SW 1271 (cell line): ENCODE data around the gene PIP4K2B.
"Not testable (repeated sequence)": the region's sequence is repeated elsewhere in the genome, so short reads cannot be mapped to it uniquely, and the experiment has no call there.

ENCODE experiments used
- DNase-seq, 2 experiments: peaks; one replicate each; lab custom pipeline; 2025; lab: John Stamatoyannopoulos, UW

The PIP4K2B gene

DNA sequence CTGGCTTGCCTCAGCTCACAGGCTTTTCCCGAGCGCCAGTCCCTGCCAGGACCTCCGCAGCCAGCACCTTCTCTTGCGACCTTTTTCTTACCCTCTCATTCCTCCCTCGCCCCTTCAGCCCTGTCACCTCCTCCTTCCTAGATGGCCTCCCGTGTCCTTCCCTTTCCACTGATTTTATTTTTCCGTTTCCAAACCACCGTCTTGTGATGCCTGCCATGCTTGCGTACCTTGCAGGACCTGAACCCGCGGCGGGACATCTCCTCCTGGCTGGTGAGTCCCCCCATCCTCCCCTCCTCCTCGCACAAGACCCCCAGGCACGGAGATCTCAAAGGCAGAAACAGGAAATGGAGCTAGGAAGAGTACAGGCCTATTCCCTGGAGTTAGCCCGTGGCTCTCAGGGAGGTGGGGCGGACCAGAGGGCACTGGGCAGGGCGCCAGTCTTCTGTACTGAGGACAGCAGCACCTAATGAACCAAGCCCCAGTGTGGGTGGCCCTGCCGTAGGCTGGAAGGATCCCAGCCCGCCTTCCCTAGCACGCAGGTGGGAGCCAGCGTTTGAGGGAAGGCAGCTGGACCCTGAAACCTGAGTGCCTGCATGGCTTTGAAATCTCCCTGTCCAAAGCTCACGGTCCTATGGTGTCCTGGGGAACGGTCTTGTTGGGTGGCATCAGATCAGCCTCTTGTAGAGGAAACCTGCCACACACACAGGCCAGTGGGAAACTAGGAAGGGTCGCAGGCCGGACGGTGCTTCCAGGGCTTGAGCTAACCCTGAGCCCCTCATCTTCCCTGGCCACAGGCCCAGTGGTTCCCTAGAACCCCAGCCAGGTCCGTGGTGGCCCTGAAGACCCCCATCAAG, 68.6 kb downstream of the PIP4K2B start:
- DNase-seq = peak in 1 of 2 experiments; percentile 62

DNA sequence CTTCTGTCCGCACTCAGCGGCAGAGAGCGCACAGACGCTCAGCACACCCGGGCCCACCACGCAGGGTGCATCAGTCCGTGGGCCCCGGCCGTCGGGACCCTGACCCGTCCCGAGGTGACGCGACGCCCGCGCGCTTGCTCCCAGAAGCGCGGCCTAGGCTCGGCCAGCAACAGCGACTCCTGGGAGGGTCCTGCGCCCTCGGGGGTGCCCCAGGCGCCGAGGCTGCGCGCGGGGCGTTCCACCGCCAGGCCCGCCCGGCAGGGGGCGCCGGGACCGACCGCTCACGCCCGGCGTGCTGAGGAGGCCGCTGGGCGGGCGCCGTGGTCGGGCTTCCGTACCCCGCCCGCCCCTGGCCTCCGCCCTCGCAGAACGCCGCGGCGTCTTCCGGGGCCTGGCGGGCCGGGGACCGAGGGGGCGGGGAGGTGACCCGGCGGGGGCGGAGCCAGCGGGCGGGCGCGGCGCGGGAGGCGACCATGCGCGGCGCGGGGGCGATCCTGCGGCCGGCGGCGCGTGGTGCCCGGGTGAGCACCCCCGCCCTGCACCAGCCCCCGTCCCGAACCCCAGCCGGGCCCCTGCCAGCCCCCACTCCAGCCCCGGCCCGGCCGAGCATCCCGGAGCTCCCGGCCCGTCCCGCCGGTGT, 69.3 kb downstream of the PIP4K2B start, which contains the start of gene CISD3:
Gene CISD3, plus strand, starts transcription at position 456 of the 640 bp plus-strand sequence. Its CDS starts 18 bp downstream, at position 474.
- peak; percentile 76 to 77 for DNase-seq

DNA sequence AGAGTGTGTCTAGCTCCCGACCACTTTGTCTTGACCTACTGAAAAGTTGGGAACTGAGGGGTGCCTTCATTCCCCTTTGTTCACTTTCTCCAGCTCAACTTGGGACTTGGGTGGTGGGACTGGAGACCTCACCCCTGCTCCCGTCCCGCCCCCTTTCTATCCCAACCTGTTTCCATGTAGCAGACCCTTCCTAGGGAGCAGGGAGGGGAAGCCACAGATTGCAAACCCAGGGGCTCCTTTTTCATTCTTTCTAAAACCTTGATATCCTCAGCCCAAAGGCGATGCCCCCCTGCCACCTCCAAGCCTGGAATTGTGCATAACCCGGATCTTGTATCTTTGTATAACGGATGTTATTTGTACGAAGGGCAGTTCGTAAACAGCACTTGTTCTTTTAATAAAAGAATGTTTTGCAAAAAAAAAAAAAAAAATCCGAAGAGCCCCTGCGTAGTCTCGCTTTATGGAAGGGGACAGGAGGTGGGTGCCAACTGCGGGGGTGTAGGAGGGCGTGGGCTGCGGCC, 69.9 kb downstream of the PIP4K2B start:
- DNase-seq = no peak

DNA sequence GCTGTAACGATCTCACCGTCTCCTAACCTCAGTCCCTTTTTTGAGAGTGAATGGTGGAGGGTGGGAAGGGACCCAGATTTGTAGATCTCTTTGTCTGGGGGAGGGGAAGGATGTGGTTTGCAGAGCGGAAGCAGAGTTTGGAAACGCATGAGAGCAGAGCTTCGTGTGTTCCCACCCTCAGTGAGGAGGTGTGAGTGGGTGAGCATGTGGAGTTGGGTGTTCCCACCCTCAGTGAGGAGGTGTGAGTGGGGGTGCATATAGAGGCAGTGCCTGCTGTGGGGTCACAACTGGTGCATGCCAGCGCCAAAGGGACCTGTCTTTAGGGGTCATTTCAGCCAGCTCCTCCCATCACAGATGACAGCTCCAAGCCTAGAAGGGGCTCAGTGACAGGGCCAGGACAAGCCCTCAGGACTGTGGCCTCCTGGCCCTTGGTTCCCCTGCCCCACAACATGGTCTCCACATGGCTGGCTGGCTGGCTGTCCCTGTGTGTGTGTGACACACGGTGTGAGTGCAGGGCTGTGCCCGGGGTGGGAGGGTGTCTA, 71.0 kb downstream of the PIP4K2B start:
- DNase-seq = no peak

DNA sequence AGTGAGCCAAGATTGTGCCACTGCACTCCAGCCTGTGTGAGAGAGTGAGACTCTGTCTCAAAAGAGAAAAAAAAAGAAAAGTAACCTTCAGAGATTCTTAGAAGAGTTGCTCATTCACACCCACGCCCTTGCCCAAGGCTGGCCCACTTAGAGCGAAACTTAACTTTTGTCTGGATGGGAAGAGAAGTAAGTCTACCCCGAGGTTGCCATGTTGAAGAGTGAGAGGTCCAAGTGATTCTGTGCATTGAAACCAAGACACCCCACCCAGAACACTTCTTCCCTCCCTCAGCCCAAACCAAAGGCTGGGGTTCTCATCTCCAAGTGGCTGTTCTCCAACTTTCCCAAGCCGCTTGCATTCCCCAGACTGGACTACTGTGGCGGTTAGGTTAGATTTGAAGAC, 71.6 kb downstream of the PIP4K2B start:
- DNase-seq = no peak

GRCh38 chr17:38726145-38726544, 73.2 kb downstream of the PIP4K2B start:
- DNase-seq = not testable (repeated sequence)

DNA sequence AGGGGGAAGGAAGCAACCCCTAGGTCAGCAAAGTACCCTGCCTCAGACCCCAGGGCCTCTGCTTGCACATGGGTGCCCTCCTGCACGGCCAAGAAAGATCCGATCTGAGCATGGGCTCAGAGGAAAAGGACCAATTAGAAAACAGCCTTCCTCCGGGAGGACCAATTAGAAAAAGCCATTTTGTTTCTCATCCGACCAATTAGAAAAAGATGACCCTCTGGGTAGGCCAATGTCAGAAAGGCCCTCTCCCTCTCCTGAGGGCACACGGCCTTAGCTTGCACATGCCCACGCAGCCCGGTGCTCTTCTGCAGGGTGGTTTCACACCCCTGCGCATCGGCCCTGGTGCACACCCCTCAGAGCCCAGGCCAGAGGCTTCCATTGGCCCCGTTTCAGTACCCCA, 74.3 kb downstream of the PIP4K2B start:
- DNase-seq = no peak

GRCh38 chr17:38724337-38724988, 74.9 kb downstream of the PIP4K2B start:
- DNase-seq = no peak

DNA sequence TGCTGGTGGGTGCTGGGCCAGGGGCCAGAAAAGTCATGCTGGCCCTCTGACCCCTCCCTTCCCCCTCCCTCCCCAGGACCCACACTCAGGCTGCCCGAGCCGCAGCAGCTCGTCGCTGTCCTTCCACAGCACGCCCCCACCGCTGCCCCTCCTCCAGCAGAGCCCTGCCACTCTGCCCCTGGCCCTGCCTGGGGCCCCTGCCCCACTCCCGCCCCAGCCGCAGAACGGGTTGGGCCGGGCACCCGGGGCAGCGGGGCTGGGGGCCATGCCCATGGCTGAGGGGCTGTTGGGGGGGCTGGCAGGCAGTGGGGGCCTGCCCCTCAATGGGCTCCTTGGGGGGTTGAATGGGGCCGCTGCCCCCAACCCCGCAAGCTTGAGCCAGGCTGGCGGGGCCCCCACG, 77.6 kb downstream of the PIP4K2B start:
- DNase-seq = no peak

DNA sequence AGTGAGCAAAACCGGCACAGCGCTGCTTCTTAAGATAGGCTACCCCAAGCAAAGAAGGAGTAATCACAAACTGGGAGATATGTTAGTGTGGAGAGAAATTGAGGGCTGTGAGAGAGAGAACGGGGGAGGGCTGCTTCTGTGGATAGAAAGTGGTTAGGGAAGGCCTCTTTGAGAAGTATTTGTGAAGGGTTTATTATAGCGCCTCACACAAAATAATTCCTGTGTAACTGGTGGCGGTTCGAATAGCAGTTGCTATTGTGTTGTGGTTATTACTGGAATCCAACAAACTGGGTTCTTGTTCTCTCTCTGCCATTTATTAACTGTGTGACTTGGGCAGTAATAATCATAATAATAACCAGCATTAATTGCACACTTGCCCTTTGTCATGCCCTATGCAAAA, 78.4 kb downstream of the PIP4K2B start:
- no peak for DNase-seq

DNA sequence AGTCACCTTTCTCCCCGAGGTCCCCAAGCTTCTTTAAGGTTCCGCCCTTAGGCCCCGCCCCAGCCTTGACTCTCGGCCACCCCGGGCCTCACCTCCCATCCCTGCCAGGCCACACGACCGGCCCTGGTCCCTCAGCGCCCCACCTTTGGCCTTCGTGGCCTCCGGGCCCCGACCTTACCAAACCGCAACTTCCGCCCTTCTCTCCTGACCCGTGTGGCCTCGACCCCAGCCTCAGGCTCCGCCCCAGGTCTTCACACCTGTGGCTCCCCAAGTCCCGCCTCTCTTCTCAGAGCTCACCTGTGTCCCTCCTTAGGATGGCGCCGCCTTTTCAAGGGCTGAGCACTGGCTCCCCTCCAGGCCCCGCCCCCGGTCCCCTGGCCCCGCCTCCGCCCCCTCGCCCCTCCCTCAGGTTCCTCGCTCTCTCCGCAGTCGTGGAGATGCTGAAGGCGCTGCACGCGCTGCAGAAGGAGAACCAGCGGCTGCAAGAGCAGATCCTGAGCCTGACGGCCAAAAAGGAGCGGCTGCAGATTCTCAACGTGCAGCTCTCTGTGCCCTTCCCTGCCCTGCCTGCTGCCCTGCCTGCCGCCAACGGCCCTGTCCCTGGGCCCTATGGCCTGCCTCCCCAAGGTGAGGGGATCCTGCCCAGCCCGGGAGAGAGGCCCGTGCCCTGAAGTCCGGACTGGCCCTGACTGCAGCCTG, 79.3 kb downstream of the PIP4K2B start:
- DNase-seq = no peak

GRCh38 chr17:38719289-38719942, 79.9 kb downstream of the PIP4K2B start:
- no peak for DNase-seq

DNA sequence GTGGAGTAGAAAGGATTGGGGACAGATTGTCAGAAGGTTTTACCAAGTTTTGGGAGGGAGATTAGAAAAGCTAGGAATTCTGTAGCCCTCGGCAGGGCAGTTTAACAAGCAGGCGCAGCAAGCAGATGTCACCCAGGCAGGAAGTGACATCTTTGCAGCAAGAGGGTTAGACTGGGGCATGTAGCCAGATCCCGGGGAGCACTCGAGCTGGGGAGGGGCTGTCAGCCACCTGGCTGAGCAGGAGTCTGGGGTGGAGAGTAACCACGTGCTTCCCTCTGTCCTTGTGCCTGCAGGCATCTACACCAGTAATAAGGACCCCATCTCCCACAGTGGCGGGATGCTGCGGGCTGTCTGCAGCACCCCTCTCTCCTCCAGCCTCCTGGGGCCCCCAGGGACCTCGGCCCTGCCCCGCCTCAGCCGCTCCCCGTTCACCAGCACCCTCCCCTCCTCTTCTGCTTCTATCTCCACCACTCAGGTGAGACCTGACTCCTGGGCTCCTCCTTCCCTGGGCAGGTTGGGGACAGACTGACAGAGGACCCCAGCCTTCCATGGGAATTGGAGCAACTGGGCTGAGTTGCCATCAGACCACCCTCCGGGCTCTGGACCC, 82.1 kb downstream of the PIP4K2B start:
- no peak for DNase-seq

GRCh38 chr17:38716368-38717005, 82.9 kb downstream of the PIP4K2B start:
- no peak for DNase-seq
